NCI-H345 (cell line): ENCODE results near the gene UBAC2.

Source experiments
- DNase-seq: peaks from one replicate; lab custom pipeline; 2025; lab: John Stamatoyannopoulos, UW

Gene UBAC2

DNA sequence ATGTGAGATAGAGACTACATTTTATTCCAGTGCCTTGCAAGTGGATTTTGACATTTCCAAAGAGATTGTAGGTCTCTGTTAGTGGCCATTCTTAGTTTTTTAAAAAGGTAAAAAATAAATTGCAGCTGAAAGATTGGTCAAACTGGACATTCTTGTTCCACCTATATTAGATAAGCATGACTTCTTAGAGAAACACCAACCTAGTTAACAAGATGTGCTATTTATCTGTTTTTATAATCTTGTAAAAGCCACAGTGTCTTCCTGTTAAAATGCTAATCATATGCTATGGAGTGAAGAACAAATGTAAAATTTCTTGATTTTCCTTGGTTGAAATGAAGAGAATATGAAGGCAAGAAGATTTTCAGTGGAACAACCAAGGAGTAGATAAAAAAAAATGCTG, 140.0 kb downstream of the UBAC2 start:
- no peak for DNase-seq

DNA sequence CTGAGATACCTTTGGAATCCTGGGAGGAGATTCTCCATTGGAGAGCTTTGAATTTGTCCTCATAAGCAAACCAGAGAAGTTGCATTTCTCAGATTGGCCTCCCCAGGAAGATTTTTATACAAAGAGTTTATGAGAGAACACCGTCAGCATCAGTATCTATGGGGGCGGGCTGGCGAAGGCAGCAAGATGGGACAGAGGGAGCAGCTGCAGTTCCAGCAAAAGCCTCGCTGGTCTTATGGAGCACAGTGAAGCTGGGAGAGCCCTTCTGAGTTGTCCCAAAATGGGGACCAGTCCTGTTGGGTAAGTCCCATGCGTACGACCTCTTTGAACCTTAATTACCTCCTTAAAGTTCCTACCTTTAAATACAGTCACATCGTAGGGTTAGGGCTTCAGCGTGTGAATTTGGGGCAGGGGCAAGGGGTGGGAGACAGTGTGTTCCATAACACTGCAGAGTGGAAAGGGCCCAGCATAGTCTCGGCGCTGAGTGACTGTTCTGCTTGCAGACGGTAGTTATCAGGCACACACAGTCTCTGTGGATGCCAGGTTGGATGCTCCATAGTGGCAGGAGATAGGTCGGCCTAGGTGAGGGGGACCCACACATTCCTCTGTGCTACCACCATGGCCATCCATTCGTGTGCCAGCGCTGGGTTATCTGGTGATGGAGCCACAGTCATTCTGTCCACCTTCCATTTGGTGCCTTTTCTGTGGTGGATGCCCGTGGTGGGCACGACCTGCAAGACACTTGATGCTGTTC, 141.5 kb downstream of the UBAC2 start:
- no peak for DNase-seq

DNA sequence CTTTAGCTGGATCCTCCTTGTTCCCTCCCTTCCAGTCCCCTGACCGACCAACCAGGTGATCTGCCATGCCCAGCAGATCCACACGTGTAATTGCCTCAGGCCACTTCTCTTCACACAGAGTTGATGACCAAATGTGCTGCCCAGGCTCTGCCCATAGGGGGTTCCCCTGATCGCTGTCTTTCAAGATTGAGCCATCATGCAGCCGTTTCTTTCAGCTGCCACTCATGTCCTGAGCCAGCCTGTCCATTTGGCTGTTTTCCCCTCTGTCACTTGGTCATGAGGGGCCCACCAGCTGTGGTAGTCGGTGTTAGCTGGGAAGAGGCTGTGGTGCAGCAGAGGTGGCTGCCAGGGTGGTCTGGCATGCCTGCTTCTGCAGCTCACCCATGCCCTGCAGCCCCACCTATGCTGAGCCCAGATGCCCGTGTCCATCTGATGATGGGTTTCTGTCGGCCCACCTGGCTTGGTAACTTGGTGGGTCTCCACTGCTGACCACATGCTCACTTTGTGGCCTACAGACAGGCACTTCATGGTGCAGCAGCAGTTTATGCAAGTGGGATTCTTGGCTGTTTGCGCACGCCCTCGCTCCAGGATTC, 142.2 kb downstream of the UBAC2 start:
- no peak for DNase-seq

DNA sequence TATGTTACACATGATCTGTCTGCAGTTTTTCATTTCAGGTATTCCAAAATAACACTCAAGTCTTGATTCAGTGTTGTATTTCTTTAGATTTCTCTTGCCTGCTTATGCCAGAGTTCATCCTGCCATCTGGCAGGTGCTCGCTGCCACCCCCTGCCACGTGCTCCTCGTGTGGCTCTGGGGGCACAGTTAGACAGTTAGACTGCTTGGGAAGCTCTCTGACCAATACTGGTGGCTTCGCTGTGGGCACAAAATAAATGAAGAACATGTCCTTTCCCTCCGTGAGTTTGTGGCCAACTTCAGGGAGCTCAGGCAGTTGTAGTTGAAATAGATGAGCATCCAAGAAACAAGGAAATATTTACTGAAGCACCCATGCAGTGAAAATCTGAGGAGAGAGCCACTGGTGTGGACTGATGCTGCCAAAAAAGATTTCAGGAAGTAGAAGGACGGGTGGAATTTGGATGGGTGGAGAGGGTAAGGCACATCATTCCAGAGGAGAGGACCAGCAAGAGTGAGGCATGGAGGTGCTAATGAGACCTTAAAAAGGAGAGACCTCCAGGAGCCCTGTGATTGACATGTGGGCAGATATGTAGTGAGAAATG, 144.1 kb downstream of the UBAC2 start:
- DNase-seq, result no peak

DNA sequence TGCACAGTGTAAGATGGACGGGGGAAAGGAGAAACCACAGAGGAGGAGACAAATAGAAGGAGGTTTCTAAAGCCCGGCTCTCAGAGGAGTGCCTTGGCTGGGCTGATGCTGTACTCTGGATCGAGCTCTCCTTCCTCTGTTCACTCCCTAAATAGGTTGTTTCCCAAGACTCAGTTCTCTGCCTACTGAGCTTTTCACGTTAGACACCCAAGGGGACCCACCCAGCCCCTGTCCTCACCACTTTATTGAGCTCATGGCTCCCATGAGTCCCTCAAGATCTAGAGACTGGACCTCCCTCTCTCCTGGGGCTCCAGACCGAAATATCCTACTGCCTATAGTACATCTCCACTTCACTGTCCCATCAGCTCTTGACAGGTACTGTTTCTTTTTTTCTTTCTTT, 144.7 kb downstream of the UBAC2 start:
- DNase-seq, result no peak

DNA sequence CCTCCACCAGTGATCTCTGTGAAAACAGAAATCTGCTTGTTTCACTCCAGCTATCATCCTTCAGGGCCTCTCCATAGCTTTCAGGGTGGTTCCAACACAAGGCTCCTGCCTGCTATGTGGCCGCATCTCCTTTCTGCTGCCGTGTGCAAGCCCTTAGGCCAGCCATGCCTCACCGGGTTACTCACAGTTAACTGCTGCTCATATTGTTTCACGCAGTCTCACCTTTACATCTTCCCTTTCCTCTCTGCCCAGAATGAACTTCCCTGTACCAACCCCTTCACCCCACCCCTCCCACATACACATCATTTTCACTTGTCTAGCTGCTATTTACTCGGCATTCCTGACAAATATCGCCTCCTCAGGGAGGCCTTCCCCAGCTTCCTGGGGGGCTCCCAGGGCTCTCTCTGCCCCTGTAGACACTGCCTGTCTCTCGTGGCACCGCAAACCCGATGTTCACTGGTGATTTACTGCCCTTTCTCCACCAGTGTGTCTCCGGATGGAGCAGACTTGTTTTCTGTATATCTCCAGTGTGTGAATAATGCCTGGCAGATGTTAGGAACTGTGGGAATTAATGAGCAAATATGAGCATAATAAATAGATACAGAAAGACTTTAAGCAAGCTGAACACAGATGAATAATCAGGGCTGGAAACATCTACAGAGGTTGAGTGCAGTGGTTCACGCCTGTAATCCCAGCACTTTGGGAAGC, 145.8 kb downstream of the UBAC2 start:
- DNase-seq, result no peak

DNA sequence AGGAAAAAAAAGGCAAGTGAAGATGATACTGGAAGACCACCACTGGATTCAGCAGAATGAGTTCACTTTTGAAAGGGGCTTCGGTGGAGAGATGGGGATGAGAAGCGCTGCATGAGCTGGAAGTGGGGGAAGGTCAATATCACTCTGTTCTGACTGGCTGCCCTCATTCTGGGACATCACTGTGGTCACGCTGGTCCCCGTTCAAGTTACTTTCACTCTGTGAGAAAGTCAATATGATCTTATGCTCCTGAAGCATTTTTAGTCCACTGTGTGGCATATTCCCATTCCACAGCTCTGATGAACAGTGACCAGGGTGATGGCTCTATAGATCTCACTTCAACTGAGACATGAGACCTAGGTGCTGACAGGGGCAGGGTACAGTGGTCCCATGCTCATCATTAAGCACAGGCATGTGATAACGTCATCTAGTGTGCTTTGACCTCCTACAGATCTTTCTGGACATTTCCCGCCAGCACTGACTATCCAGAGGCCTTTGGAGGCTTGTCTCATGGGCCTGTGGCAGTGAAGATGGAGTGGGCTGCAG, 146.8 kb downstream of the UBAC2 start:
- DNase-seq, result no peak

DNA sequence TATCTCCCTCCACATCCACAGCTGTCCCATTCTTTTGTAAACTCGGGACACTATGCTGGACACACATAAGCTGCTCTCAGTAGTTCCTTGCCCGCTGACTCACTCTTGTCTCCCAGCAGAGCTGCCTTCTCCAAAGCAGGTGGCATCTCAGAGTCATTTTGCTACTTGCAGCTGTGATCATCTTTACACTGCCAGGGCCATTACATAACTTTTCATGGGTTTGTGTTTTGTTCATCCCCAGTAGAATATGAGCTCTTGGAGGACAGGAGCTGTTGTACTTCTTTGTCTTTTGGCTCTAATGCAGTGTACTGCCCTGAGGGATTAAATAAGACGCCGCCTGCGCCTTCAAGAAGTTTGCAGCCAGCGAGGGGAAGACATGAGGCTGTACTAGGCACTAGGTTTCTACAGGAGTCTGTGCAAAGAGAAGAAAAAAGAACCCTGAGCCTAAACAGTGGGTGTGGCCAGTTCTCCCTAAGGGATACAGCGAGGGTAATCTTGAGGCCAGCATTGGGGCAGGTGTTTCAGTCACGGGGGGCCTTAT, 147.3 kb downstream of the UBAC2 start:
- no peak for DNase-seq

DNA sequence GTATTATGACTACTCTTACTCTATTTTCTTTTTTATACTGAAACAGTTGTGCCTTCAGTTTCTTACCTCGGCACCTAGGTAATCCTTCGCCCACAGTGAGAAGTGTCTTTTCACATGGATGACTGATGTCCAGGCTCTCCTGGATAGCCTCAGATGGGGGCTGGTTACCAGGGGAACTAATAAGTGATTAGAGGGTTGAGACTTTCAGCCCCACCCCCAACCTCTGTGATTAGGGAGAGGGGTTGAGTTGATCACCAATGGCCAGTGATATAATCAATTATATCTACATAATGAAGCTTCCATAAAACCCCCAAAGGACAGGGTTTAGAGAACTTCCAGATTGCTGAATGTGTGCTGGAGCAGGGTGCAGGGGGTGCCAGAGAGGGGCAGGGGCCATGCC, 149.5 kb downstream of the UBAC2 start:
- DNase-seq, result no peak

DNA sequence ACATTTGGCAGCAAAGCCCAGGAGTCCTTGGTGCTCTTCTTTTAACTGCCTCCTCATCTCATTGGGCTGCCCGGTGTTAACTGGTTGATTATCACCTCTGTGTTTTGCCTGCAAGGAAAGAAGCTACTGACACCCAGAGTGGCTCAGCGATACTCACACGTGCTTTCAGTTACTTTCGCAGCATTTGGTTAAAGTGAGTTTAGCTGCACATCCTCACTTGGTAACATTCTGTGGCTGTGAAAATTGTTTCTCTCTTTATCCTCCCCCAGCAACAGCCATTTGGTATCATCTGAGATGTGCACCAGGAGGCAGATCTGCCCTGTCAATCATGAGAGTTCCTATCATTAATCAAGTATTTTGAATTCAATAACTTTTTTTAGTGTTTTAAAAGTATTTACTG, 151.1 kb downstream of the UBAC2 start:
- no peak for DNase-seq

DNA sequence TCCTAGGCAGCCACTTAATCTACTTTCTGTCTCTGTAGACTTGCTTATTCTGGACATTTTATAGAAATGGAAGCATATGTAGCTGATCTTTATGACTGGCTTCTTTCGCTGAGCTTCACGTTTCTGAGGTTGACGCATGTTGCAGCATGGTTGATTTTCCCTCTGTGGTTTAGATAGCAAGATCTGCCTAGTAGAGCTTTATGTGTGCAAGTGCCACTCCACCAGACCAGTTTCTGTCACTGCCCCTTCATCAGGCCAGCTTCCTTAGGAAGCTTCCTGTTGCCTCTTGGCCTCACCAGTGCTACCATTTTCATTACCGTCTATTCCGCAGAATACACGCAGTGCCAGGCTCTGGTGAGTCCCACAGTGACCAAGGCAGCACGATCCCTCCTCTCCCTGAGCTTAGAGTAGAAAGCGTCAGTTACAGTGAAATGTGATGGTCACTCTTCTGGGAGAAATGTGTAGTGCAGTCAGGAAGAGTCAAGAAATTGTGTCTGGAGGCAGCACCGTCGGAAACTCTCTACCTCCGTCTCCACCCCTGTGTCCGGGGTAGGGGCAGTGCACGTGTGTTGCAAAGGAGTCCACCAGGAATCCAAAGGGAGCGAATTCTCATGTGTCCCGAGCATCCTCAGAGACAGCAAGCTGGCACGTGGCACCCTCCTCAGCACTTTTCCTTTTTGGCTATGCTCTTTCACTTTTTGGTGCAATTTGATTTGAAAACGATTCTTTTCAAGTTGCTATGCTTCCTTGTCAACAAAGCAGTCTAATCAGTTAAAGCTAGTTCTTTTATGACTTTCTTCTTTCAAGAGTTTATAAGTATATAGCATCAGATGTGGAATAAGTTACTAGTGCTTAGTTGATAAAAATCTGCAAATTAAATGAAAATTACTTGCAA, 151.9 kb downstream of the UBAC2 start:
- DNase-seq, result no peak

DNA sequence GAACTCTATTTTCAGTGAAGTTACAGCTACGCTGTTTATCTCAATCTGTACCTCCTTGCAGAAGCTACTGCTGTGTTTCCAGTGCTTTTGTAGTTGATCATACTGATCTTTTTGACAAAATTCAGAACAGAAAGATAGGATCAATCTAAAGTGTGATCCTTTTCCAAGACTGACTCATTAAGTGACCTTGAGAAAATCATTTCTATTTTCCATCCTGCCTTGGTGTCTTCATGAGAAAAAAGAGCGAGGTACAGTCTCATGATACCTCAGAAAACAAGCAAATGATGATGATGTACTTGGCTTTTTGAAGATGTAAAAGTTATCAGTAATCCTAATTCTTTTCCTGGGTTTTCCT, 152.6 kb downstream of the UBAC2 start:
- DNase-seq, result no peak

DNA sequence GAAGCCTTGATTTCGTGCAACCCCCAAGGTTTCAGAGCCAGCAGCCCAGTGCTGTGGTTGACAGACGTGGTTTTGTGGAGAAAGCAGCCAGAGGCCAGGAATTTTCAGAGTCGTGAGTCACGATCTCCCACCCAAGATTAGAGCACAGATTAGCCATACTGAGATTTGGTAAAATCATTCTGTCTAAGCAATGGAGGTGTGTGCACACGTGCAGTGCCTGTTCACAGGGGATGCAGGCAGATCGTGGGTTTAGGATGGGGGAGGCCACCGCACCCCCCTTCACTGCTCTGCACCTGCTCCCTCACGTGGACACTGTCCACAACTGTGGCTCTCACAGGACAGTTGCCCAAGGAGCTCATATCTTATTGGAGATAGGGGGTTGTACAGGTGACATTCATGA, 153.2 kb downstream of the UBAC2 start:
- DNase-seq, result no peak

DNA sequence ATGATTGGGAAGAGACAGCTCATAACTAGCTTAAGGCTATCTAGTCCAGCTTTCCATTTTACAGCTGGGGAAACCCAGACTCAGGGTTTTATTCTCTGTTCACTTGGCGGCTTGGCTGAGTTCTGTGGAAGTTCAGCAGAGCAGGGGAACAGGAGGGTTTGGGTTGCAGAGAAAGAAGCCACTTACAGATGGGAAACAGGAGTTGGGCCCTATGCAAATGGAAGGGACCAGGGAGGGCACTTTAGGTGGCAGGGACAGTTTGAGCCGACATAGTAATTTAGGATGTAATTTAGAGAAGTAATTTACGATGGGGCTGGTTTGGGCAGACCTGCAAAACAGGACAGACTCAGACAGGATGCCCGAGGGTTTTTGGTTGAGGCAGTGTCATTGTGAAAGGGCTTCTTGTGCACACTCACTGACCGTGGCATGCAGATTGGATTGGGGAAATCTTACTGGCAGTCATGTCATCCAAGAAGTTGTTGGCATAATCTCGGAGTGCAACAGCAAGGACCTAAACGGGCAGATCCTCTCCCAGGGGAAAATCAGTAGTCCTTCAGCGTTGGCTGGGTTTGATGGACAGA, 153.8 kb downstream of the UBAC2 start:
- no peak for DNase-seq

DNA sequence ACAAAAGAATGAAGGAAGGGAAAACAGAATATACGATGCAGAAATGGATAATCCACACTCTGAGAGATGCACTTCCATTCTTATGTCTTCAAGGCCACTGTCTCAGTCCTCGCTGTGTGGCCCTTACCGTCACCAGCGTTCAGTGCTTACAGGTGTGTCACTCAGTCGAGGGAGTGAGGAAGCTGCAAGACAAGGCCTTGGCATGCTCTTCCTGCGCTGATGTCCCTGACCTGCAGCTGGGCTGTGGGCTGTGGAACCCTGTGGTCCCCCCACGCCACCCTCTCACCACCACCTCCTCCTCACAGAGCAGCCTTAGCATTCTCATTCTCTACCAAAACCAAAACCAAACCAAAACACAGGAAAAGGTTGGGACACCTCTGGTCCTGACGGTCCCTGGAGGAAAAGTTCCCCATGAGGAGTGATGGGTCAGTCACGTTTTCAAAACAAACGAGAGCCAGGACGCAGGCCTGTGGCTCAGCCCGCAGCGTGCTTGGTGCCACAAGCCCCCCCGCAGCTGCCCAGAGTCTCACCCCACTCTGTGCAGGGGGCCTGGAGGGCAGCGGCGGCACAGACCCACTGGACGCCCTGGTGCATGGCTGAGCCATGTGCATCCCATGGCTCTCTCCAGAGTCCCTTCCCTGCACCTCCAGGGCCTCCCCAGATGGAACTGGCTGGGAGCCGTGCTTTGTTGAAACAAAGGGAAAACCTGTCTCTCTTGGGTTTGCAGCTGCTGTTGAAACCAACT, 154.8 kb downstream of the UBAC2 start:
- DNase-seq, result no peak

DNA sequence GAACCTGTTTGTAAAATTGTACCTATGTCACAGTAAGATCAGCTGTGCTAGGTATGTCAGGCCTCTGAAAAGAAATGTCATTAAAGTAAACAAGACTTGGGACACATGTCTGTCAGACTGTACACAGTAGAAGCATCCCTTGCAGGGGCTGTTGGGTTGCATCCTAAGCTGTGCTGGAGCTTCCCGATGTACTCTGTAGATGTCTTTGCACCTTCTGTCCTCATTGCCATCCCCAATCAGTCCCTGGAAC, 155.3 kb downstream of the UBAC2 start:
- no peak for DNase-seq

DNA sequence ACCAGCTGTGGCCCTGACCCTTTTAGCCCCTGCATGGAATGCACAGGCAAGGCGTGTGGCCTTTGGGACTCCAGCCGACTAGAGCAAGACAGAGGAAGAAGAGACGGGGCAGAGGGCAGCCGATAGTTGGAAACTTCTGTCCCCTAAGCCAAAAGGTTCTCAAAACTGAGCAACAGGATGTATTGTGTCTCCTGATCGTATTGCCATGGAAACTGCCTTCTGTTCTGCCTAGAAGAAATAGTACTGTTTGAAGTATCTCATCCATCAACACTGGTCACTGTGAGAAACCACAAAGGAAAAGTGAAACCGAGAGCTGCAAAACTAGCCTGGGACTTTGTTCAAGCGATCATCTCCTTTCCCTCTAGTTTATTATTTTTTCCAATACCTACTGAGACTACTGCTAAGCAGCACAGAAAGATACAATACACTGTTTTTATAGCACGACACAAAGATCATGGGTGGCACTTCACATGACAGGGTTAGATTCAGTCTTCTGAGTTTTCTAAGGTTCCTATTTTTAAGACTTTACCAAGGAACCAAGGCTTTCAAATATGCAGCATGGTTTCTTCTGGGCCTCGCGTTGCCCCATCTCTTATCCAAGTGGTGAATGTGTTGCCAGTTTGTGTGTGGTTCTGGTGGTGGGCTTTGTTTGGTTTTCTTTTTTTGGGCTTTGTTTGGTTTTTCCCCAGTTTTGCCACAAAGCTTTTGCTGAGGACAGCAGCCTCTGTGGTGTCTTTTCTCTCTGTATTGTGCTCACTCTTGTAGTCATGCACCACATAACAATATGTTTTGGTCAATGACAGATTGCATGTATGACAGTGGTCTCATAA, 155.8 kb downstream of the UBAC2 start:
- no peak for DNase-seq

DNA sequence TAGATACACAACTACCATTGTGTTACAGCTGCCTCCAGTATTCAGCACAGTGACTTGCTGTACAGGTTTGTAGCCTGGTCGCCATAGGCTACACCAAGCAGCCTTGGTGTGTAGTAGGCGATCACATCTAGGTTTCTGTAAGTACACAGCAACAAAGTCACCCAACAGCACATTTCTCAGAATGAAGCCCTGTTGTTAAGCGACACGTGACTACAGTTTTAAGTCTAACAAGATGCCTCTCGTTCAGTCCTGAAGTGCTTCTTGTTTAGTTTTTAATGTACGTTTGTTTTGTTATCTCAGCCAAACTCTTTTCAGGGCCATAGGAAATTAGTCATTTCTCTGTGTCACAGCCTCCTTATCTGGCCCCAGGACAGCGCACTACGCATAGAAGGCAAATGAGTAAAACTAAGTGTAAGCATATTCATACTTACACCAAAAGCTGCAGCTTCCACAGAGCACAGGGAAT, 156.5 kb downstream of the UBAC2 start:
- DNase-seq, result no peak

DNA sequence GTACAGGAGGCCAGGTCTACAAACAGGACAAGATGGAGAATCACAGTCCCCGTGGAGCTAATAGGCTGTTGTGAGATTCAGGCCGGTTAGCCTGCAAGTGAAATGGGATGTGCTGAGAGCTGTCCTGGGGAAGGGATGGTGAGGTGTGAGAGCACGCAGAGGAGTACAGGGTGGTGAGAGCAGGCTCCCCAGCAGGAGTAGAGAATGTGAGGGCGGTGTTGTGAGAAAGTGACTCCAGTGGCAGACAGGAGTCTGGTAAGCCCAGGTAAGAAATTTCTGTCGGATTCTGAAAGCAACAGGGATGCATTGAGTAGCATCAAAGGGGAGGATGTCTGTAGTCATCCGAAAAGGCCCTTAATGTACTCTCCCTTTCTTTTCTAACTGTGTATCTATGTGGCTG, 157.3 kb downstream of the UBAC2 start:
- no peak for DNase-seq

DNA sequence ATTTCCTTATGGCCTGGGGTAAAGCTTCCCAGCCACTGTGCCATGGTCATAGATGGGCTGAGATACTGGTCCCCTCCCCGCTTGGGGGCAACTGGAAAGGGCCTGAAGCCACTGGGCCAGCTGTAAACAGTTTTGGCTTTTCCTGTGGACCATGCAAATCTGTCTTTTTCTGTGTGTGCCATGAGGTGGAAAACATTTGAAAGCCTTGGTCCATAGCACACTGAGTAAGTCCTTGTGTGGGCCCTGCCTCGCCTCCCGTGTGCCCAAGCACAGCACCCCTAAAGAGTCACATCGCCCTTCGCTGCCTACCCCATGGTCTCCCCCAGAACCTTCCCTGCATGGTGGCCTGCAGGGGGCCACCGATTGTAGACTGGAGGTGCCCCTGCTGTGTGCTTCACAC, 158.9 kb downstream of the UBAC2 start:
- no peak for DNase-seq
